Osteocyte (in vitro differentiated cells): ENCODE measurements around the gene ATP5PB. TPM values are rescaled to one million over a fixed set of nuclear protein-coding genes. Genes with fewer than 3 reads are reported as not detected.

ENCODE experiments used
- DNase-seq: peaks from one replicate; pipeline ENCODE4 v3.0.0; 2021; ENCODE audit warnings: mixed read lengths; ENCODE audit not compliant: unreplicated experiment; ENCODE audit errors: extremely low spot score
- H3K27ac Mint-ChIP-seq: one replicate; pipeline ENCODE4 v1.8.0; 2021; ENCODE audit warnings: mild to moderate bottlenecking, mixed read lengths; ENCODE audit not compliant: unreplicated experiment
- H3K27me3 Mint-ChIP-seq: one replicate; pipeline ENCODE4 v1.8.0; 2021; ENCODE audit warnings: mixed read lengths; ENCODE audit not compliant: unreplicated experiment
- H3K36me3 Mint-ChIP-seq: one replicate; pipeline ENCODE4 v1.8.0; 2021; ENCODE audit warnings: mixed read lengths; ENCODE audit not compliant: unreplicated experiment
- H3K4me1 Mint-ChIP-seq: one replicate; pipeline ENCODE4 v1.8.0; 2021; ENCODE audit warnings: mixed read lengths; ENCODE audit not compliant: unreplicated experiment
- H3K4me3 Mint-ChIP-seq: one replicate; pipeline ENCODE4 v1.8.0; 2021; ENCODE audit warnings: mild to moderate bottlenecking, moderate library complexity, mixed read lengths; ENCODE audit not compliant: unreplicated experiment
- H3K9me3 Mint-ChIP-seq: one replicate; pipeline ENCODE4 v1.8.0; 2021; ENCODE audit warnings: mixed read lengths; ENCODE audit not compliant: unreplicated experiment
- CTCF ChIP-seq: fragments of 200-600 bp; sonication (generic); IDR thresholded peaks from 2 replicates; pipeline ENCODE4 v1.5.0; 2021; ENCODE audit warnings: antibody characterized with exemption, mild to moderate bottlenecking, moderate library complexity
- total RNA-seq: library from RNA; stranded (reverse); gene quantifications from 2 replicates; pipeline ENCODE4 v1.2.1, GENCODE V29; 2021

The ATP5PB gene
- total RNA-seq, 1 donor from 2014 or later: 185 TPM

- Mint-ChIP-seq H3K27me3 (peaks cover 36% of the 10 kb centered on the region), H3K9me3 (no peaks in the 10 kb centered on the region), H3K36me3 (no peaks in the 10 kb centered on the region), H3K4me3 (no peak overlapping the region), H3K27ac (no peak overlapping the region), H3K4me1 (no peaks in the 10 kb centered on the region)
- no peak for DNase-seq
- TF ChIP-seq CTCF: no peak
Measured at GRCh38 chr1:111406321-111406768, 42.9 kb upstream of the ATP5PB start.

GRCh38 chr1:111407301-111407700 is 42.0 kb upstream of the ATP5PB start:
- Mint-ChIP-seq H3K36me3 (no peaks in the 10 kb centered on the region), H3K4me3 (no peak overlapping the region), H3K27me3 (peaks cover 34% of the 10 kb centered on the region), H3K4me1 (no peaks in the 10 kb centered on the region), H3K27ac (no peak overlapping the region), H3K9me3 (no peaks in the 10 kb centered on the region)
- TF ChIP-seq CTCF: no peak
- no peak for DNase-seq

GRCh38 chr1:111412839-111413238 is 36.4 kb upstream of the ATP5PB start:
- DNase-seq: no peak
- Mint-ChIP-seq H3K4me1 (no peaks in the 10 kb centered on the region), H3K27me3 (peaks cover 10% of the 10 kb centered on the region), H3K27ac (no peak overlapping the region), H3K4me3 (no peak overlapping the region), H3K9me3 (no peaks in the 10 kb centered on the region), H3K36me3 (peaks cover 1% of the 10 kb centered on the region)
- no peak for TF ChIP-seq CTCF

- Mint-ChIP-seq H3K27ac (no peak overlapping the region), H3K9me3 (no peaks in the 10 kb centered on the region), H3K4me3 (no peak overlapping the region), H3K27me3 (peaks cover 12% of the 10 kb centered on the region), H3K4me1 (no peaks in the 10 kb centered on the region), H3K36me3 (peaks cover 1% of the 10 kb centered on the region)
- TF ChIP-seq CTCF: no peak
- no peak for DNase-seq
Measured at GRCh38 chr1:111414756-111415155, 34.5 kb upstream of the ATP5PB start.

- H3K27me3 Mint-ChIP-seq: peaks cover 7% of the 10 kb centered on the region
- H3K9me3 Mint-ChIP-seq: no peaks in the 10 kb centered on the region
- H3K4me3 Mint-ChIP-seq: no peak overlapping the region
- no peak for TF ChIP-seq CTCF
- no peaks in the 10 kb centered on the region for H3K4me1 Mint-ChIP-seq
- H3K27ac Mint-ChIP-seq: no peak overlapping the region
- no peak for DNase-seq
- H3K36me3 Mint-ChIP-seq: peaks cover 1% of the 10 kb centered on the region
Measured at GRCh38 chr1:111415461-111415860, 33.8 kb upstream of the ATP5PB start.
